A549 treated with AZD2906 at 1 μM for 4 hours (cell line): ENCODE measurements around the gene KRTAP19-2. TPM values are rescaled to one million over a fixed set of nuclear protein-coding genes. Genes with fewer than 3 reads are reported as not detected.

Experiments
- total RNA-seq: library from RNA; stranded (reverse); fragments of 200-300 nt; extraction: Qiagen RNA extraction; gene quantifications from 5 replicates; pipeline ENCODE4 v1.2.3, GENCODE V29; 2022

KRTAP19-2 gene
- total RNA-seq, result not detected in 5 replicates

GRCh38 chr21:30487336-30487735, at the start of gene KRTAP19-2:
KRTAP19-2 (minus strand) TSS chr21:30487436; CDS start chr21:30487348, 88 bp downstream.

GRCh38 chr21:30502041-30502440, 14.8 kb upstream of the KRTAP19-2 start, which contains the start of gene KRTAP19-5:
KRTAP19-5 (minus strand) TSS chr21:30502141; CDS start chr21:30502090, 51 bp downstream.

GRCh38 chr21:30497065-30497464, 9.8 kb upstream of the KRTAP19-2 start, which contains the start of gene KRTAP19-4:
KRTAP19-4 (minus strand) TSS chr21:30497165; CDS start chr21:30497110, 55 bp downstream.

GRCh38 chr21:30491963-30492428, 4.8 kb upstream of the KRTAP19-2 start, which contains the start of gene KRTAP19-3:
KRTAP19-3 (minus strand) TSS chr21:30492013; CDS start chr21:30491957, 56 bp downstream.

GRCh38 chr21:30480145-30480544, 7.1 kb downstream of the KRTAP19-2 start, which contains the start of gene KRTAP19-1:
KRTAP19-1 (minus strand) TSS chr21:30480367; CDS start chr21:30480317, 50 bp downstream.

GRCh38 chr21:30439975-30440374, 47.3 kb downstream of the KRTAP19-2 start, which contains the start of gene KRTAP15-1:
KRTAP15-1 (plus strand) TSS chr21:30440275; CDS start chr21:30440328, 53 bp downstream.

Other genes with a start within 250 kb of the KRTAP19-2 start
- not detected in 5 replicates for gene KRTAP24-1, start 204.5 kb downstream of the KRTAP19-2 start, total RNA-seq
- gene KRTAP25-1, start 197.9 kb downstream of the KRTAP19-2 start, total RNA-seq, result not detected in 5 replicates
- not detected in 5 replicates for gene KRTAP26-1, start 167.1 kb downstream of the KRTAP19-2 start, total RNA-seq
- not detected in 5 replicates for gene KRTAP27-1, start 149.7 kb downstream of the KRTAP19-2 start, total RNA-seq
- not detected in 5 replicates for gene KRTAP23-1, start 138.8 kb downstream of the KRTAP19-2 start, total RNA-seq
- gene KRTAP13-2, start 115.2 kb downstream of the KRTAP19-2 start, total RNA-seq, result not detected in 5 replicates
- not detected in 5 replicates for gene KRTAP13-1, start 91.4 kb downstream of the KRTAP19-2 start, total RNA-seq
- gene KRTAP13-3, start 61.5 kb downstream of the KRTAP19-2 start, total RNA-seq, result not detected in 5 replicates
- not detected in 5 replicates for gene KRTAP13-4, start 57.2 kb downstream of the KRTAP19-2 start, total RNA-seq
- not detected in 5 replicates for gene KRTAP15-1, start 47.2 kb downstream of the KRTAP19-2 start, total RNA-seq
- gene KRTAP19-1, start 7.1 kb downstream of the KRTAP19-2 start, total RNA-seq, result not detected in 5 replicates
- gene KRTAP19-3, start 4.6 kb upstream of the KRTAP19-2 start, total RNA-seq, result not detected in 5 replicates
- not detected in 5 replicates for gene KRTAP19-4, start 9.7 kb upstream of the KRTAP19-2 start, total RNA-seq
- not detected in 5 replicates for gene KRTAP19-5, start 14.7 kb upstream of the KRTAP19-2 start, total RNA-seq
- not detected in 5 replicates for gene KRTAP19-6, start 54.4 kb upstream of the KRTAP19-2 start, total RNA-seq
- gene KRTAP19-7, start 73.9 kb upstream of the KRTAP19-2 start, total RNA-seq, result not detected in 5 replicates
- gene KRTAP22-2, start 103.0 kb upstream of the KRTAP19-2 start, total RNA-seq, result not detected in 5 replicates
- not detected in 5 replicates for gene KRTAP6-3, start 105.0 kb upstream of the KRTAP19-2 start, total RNA-seq
- not detected in 5 replicates for gene KRTAP6-2, start 111.5 kb upstream of the KRTAP19-2 start, total RNA-seq
- not detected in 5 replicates for gene KRTAP22-1, start 113.7 kb upstream of the KRTAP19-2 start, total RNA-seq
- gene KRTAP6-1, start 126.5 kb upstream of the KRTAP19-2 start, total RNA-seq, result not detected in 5 replicates
- gene KRTAP20-1, start 129.0 kb upstream of the KRTAP19-2 start, total RNA-seq, result not detected in 5 replicates
- not detected in 5 replicates for gene KRTAP20-4, start 133.2 kb upstream of the KRTAP19-2 start, total RNA-seq
- gene KRTAP20-2, start 147.8 kb upstream of the KRTAP19-2 start, total RNA-seq, result not detected in 5 replicates
- not detected in 5 replicates for gene KRTAP20-3, start 155.4 kb upstream of the KRTAP19-2 start, total RNA-seq
- not detected in 5 replicates for gene KRTAP21-3, start 231.3 kb upstream of the KRTAP19-2 start, total RNA-seq